Measurements from ENCODE around the gene AHCTF1.
"Not testable (repeated sequence)": the region's sequence is repeated elsewhere in the genome, so short reads cannot be mapped to it uniquely, and the experiment has no call there.

The AHCTF1 gene

DNA sequence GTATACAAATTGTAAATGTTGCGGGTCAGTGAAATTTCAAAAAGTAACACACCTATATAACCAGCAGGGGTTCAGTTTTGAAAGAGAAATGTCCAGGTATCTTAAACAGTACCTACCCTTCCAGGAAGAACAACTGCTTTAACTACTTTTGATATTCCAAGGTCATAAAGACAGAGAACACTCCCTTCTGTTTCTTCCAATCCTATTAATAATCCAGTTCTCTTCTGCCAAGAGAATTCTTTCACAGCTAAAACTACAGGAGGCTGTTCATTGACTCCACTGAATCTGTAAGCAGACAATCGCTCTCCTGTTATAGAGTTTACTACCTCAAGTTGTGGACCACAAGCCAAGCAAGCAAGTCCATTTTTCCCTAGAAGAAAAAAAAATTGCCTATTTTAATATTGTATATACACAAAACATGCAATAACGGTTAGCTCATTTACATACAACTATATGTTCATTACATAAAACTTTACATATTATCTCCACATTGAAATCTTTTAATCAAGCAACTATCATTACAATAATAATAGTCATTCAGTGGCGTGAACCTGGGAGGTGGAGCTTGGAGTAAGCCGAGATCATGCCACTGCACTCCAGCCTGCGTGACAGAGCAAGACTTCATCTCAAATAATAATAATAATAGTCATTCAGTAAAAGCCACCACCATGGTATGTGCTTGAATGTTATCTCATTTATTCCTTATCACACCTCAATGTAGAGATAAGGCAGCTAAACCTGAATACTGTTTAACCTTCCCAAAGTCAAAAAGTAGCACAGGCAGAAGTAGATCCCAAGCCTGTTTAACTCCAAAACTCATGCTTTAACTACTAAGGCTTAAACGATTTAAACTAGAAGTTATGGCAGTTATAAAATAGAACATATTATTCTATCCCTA, 15.5 kb downstream of the AHCTF1 start:
- DNase-seq = not testable (repeated sequence)

DNA sequence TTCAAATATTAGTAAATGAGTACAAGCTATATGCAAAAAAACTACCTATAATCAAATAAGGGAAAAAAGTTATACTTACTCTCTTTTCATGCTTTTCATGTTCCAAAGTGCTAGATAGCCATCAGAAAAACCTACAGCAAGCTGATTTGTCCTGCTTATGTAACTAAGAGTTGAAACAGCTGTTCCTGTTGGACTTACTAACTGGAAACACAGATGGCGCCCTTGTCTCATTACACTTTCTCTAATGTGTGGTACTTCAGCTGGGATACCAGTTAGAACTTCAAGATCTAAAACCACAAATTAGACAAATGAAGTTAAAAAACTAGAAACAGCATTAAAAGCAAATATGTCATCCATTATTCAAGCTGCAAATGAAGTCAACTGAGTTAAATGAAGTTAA, 24.3 kb downstream of the AHCTF1 start:
- DNase-seq = no peak

DNA sequence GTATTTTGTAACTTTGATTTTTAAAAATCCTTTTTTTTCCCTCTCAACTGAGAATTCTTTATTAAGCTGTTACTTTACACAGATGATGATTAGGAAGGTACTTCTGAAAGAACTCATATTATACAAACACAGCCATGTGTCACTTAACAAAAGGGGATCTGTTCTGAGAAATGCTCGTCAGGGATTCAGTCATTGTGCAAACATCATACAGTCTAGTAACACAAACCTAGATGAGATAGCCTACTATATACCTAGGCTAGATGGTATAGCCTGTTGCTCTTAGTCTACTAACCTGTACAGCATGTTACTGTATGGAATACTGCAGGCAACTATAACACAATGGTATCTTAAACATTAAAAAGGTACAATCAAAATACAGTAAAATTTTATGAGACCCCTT, 24.9 kb downstream of the AHCTF1 start:
- DNase-seq = no peak

DNA sequence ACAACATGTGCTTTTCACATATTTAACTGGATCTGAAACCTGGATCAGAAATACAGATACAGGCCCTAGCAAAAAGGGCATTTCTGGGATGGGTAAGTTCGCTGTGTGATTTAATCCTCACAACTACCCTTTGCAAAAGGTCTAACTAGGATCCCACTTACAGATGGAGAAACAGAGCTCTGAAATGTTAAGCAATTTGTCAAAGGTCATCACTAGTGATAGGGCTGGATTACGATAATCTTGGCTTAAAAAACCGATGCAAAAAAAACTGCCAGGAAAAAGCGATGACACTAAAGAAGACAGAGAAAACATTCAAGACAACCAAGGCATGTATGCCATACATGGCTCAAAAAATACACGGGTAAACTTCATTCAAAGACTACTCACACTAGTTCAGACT, 29.9 kb downstream of the AHCTF1 start:
- no peak for DNase-seq

DNA sequence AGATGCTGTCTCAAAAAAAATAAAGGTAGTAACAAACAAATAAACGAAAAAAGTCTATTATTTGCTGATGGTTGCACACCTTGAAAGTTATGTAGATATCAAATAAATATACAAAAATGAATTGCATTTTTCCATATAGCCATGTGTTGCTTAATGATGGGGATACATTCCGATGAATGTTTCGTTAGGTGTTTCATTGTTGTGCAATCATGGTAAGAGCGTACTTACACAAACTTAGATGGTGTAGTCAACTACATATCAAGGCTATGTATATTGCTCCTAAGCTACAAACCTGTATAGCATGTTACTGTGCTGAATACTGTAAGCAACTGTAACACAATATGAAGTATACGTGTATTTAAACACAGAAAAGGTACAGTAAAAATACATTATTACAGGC, 34.4 kb downstream of the AHCTF1 start:
- DNase-seq = no peak

DNA sequence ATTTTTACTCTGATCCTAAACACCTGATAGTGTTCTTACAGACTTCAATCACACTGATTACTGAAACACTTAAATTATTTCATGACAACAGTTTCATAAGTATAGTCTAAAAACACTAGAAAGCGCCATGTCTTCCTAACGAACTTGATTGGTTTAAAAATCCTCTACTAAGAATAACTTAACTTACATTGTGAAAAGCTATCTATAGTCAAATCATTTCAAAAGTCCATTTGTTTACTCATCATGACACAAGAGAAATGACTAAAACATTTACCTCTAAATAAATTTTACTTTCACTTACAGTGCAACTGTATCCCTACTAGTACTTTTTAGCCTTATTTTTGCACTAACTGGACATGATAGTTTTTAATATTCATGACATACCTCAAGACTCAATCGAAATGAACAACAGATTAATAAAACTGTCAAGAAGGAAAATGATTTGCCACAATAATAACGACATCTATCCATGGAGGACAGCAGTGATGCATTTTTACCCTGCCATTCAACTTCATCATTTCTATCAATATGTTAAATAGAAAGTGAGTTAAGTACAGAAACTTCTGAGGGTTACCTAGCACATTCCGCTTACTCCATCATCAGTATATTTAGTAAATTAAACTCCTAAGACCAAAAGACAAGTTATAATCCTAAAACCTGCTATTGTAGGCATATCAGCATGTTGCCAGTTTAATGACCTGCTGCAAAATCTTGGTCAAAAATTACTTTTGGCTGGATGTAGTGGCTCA, 38.4 kb downstream of the AHCTF1 start:
- no peak for DNase-seq

DNA sequence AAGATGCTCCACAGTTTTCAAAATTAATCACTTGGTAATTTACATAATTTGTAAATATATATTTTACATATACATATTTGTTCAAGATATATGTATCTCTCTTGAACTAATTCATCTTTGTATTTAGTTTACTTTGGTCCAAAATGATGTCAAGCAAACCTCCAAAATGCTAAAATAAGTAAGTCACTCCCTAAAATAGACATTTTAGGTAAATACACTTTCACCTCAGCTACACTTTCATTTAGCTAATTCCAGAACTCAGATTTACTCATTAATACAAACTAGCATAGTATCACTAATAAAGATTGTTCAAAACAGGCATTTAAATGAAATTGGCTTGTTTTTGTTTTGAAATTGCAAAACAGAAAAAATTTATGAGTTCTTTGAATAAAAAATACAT, 40.6 kb downstream of the AHCTF1 start:
- no peak for DNase-seq

DNA sequence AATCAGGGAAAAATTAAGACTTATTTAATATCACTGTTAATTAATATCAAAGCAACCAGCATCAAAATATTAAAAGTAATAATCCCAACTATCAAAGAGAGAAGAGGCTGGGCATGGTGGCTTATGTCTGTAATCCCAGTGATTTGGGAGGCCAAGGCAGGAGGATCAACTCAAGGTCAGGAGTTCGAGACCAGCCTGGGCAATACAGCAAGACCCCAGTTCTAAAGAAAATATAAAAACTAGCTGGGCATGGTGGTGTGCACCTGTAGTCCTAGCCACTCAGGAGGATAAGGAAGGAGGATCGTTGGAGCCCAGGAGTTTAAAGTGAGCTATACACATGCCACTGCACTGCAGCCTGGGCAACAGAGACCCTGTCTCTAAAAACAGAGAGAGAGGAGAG, 43.2 kb downstream of the AHCTF1 start:
- no peak for DNase-seq

DNA sequence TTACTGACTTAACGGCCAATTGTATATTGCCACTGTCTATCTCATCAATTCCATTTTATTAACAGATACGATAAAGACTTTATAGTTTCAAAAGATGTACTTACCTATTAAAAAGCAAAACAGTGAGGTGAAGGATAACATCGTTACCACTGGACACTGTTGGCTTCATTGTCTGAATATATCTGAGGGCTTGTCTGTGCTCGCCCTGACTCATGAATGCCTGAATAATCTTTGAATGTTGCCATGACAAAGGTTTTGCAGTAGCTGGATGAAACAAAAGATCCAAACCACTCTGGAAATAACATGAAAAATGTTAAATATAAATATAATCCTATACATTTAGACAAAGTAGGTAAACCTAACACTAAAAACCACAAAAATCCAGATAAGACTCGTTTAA, 46.4 kb downstream of the AHCTF1 start:
- DNase-seq = not testable (repeated sequence)

DNA sequence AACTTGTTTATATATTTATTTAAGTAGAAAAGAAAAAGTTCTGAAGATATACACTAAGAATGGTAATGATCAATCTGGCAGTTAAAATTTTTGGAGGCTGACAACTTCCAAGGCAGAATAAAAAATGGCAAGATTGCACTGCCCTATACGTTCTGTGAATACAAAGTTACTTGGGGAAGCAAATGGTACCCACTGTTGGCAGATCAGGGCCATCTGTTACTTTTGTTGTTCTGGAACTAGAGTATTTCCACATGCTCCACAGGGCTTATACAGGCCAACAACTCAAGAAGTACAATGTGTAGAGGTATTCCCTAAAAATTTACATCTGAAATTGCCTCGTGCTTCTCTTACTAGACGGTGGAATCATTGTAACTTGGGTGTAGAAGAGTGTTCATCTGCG, 53.2 kb downstream of the AHCTF1 start:
- DNase-seq = no peak

DNA sequence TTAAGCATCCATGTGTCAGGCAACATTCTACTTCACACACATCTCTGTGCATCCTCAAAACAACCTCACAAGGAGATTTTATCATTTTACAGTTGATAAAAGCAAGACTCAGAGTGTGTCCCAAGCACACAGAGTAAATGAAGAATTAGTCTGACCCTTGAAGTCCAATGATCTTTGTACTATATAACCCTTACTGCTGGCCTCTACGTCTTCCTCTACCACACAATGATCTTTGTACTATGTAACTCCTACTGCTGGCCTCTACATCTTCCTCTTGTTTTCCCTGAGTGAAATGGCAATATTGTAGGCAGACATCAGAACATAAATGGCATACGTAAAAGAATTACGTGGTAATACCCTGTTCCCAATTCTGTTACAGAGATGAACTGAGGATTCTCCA, 55.3 kb downstream of the AHCTF1 start:
- DNase-seq = no peak

DNA sequence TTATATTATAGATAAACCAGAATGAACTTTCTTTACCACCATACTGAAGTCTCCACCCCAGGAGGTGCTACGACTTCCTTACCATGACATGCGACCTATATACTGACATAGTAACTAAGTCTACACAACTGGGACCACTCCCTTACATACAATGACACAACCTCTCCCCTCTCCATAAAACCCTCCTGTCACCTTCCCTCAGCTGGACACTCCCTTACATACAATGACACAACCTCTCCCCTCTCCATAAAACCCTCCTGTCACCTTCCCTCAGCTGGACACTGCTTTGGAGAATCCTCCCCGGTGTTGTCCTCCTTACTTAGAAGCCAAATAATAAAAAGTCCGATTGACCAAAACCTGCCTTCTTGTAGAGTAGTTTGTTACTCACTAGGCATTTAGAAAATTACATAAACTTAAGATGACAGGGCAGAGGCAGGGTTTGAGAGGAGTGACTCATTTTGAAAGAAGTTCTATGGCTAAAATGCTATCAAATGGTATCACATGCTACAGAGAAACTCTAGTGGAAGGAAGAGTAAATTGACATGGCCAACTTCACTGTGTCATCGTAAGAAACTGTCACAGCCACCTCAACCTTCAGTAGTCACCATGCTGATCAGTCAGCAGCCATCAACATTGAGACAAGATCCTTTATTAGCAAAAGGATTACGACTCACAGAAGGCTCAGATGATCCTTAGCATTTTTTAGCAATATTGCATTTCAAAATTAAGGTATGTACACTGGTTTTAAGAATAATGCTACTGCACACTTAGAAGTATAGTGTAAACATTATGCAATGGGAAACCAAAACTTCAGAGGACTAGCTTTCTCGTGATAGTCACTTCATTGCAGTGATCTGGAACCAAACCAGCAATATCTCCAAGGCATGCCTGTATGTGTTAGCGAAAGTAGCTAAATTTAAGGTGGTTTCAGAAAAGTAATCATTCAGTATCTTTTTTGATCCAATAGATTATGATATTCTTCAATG, 56.4 kb downstream of the AHCTF1 start:
- DNase-seq = no peak

DNA sequence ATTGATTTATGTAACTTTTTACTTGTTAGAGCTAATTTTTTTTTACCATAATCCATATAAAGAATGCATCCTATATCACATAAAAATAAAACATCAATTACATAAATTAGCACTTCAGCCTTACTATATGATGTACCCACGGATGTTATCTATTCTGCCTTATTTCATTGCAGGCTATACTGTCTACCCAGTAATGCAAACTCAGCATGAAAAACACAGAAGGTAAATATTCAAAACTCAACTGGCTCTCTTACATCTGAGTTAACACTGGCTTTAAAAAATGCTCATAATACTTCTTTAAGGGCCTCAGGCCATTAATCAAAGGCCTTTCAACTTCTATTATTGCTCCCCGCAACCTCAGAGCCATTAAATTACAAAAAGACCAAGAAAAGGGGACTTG, 65.8 kb downstream of the AHCTF1 start:
- DNase-seq = no peak

DNA sequence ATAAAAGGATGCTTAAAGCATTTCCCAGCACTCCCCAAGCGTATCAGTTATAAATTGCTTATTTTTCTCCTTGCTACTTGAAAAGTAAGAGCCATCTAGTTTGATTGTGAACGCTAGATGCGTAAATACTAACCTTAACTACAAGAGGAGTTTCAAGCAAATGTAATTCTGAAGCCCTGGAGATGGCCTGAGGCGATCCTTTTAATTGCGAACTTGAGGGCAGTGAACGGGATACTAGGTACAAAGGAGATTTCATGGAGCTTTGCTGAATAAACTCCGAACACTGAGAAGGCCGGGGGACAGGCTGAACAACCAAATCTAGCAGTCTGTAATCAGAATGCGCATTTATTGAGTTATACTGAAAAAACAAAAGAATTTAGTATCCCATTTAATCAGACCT, 68.0 kb downstream of the AHCTF1 start:
- not testable (repeated sequence) for DNase-seq

DNA sequence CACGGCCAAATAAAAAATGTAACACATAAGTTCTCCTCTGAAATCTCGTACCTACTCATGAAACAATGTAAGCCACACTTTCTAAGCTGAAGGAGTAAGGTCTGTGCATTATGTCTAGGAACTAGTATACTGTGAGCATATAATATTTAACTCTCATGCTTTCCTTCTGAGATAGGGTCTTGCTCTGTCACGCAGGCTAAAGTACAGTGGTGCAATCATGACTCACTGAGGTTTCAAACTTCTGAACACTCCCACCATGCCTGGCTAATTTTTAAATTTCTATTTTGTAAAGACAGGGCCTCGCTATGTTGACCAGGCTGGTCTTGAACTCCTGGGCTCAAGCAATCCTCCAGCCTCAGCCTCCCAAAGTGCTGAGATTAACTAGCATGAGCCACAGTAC, 71.3 kb downstream of the AHCTF1 start:
- no peak for DNase-seq

DNA sequence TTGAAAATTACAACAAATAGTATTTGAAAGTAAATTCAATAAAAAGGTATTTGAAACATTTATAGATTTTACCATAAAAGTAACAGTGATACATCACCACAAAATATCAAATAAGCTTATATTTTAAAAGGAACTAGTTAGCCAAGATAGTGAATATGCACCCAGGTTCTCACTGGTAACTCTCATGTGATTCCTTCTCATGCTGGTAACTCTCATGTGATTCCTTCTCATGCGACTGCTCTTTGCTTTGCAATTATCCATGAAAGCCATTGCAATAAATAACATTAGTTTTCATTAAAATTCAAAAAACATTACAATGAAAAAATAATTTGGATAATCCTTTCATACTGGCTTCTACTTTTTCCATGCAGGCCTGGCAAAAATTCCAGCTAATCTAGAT, 75.4 kb downstream of the AHCTF1 start:
- no peak for DNase-seq

DNA sequence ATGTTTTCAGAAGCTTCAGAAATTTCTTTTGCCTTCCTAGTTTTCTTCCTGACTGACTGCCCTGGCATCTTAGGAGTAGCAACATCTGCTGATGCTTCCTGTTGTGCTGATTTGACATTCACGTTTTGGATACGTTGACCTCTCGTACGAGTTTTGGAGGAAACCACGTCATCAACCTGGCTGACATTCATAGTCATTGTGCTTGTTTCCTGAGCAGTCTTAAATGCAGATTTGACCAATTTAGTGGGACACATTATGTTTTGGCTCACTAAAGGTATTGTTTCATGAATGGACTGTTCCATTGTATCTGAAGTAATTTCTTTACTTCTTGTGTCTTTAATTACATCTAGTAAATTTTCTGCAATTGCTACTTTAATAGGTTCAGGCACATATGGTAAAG, 81.1 kb downstream of the AHCTF1 start:
- not testable (repeated sequence) for DNase-seq

DNA sequence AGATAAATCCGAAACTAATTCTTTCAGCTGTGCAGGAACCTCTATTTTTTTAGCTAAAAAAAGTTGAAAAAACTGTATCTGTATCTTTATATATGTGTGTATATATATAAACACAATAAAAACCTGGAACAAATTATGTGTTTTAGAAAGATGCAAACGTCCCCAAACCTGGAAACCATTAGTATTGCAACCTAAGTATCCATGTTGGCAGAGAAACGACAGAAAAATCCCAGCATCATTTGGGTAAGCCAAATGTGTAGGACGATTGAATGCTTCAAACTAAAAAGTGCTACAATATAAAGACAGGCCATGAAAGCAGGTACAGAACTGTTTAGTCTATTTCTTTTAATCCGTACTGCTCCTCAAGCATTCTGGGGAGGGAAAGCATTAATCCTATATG, 87.9 kb downstream of the AHCTF1 start:
- no peak for DNase-seq

DNA sequence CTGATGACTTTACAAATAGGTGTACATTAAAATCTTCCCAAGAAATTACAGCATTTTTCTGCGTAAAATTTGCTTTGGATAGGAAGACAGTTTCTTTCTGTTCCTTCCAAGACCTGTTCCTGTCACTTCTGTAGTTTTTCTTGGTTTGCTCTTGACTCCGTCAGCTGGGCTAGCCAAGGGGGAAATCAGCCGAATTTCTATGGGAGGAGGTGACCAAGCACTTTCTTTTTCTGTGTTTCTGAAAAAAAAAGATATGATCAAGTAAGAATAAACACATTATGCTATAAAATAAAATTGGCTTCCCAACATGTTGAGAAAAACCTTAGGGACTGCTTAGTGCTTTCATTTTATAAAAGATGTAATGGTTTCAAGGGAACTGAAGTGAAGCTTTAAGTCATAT, 91.0 kb downstream of the AHCTF1 start:
- DNase-seq = not testable (repeated sequence)

DNA sequence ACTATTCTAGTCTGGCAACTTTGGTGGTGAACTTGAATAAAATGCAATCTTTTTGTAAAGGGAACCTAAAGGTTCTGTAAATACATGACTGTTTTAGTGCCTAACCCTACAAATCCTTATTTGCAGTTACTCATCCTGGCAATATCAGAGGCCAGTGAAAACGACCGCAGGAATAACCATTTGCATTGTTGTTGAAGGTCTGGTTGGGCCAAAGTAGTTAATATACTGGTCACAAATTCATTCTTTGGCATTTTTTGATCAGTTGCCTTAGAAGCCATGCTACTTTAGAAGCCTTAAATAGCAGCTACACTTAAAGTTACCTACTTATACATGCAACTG, 93.7 kb downstream of the AHCTF1 start:
- no peak for DNase-seq

DNA sequence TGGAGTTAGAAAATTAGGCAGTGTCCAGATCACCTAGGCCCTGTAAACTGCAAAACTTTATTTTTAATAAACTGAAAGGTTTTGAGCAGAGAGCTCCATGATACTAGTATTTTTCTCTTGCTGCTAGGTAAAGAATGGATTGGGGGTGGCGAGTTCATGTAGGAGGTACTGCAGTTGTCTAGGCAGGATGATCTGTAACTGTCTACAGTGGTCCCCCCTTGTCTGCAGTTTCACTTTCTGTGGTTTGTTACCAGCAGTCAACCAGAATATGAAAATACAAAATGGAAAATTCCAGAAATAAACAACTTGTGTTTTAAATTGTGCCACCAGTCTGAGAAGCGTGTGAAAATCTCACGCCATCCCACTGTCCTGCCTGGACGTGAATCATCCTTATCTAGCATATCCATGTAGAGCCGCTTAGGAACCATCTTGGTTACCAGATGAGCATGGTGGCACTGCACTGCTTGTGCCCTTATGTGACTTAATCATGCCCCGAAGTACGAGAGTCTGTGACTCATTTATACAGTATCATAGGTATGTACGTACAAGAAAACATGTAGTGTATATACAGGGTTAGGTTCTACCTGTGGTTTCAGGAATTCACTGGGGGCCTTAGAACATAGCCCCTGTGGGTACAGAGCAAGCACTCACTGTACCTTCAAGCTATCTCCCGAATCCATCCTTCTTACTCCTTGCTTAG, 94.2 kb downstream of the AHCTF1 start:
- DNase-seq = no peak

DNA sequence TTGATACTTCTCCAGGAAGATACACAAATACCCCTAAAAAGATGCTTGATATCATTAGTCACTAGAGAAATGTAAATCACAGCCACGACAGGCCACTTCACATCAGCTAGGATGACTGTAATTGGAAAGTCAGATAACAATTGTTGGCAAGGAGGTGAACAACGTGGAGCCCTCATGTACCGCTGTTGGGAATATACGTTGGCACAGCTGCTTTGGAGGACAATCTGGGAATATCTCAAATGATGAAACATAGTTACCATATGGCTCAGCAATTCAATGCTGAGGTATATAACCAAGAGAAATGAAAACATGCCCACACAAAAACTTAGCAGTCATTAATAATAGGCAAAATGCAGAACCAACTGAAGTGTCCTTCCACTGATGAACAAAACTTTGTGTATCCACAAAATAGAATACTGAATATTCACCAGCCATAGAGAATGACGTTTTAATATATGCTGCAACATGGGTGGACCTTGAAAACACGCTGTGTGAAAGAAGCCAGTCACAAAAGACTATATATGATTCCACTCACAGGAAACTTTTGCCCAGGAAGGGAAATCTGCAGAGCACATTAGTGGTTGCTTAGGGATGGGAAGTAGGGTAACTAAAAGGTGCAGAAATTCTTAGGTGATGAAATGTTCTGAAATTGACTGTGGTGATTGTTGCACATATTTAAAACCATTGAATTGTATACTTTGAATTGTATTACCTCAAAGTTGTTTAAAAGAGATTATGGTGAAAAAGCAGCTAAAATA, 95.4 kb downstream of the AHCTF1 start:
- DNase-seq = no peak

Measured in NCI-H2081 treated with DMSO at 0.1 percent for 48 hours (cell line).